Breast epithelium (tissue), 4 donors: ENCODE results near the gene SLC25A45. TPM values are rescaled to one million over a fixed set of nuclear protein-coding genes. Genes with fewer than 3 reads are reported as not detected.

ENCODE experiments used
- DNase-seq, 2 donors: peaks; one replicate each; pipeline ENCODE4 v3.0.0-alpha.2; 2019; ENCODE audit warnings: low spot score in 2 of 2
- H3K27ac ChIP-seq, 2 donors: fragments of 200-600 bp; sonication (generic) in 1 of 2; one replicate each; pipeline ENCODE4 v1.5.1; 2016 to 2019; ENCODE audit warnings: mild to moderate bottlenecking in 1 of 2
- H3K27me3 ChIP-seq, 2 donors: fragments of 200-600 bp; sonication (generic) in 1 of 2; one replicate each; pipeline versions ENCODE4 v1.5.1 to v1.6.0; 2017 to 2019; ENCODE audit warnings: control low read depth in 1 of 2, mild to moderate bottlenecking in 1 of 2
- H3K36me3 ChIP-seq: fragments of 200-600 bp; one replicate; pipeline ENCODE4 v1.5.1; 2019
- H3K4me1 ChIP-seq, 2 donors: fragments of 200-600 bp; sonication (generic); one replicate each; pipeline ENCODE4 v1.5.1; 2016 to 2019; ENCODE audit warnings: control low read depth in 1 of 2
- H3K4me3 ChIP-seq, 3 donors: fragments of 200-600 bp; sonication (generic); 1 replicate in 2 of 3; 2 replicates in 1 of 3; pipeline ENCODE4 v1.5.1; 2016 to 2019; ENCODE audit warnings: mild to moderate bottlenecking in 3 of 3, moderate library complexity in 2 of 3
- H3K9me3 ChIP-seq, 2 donors: fragments of 200-600 bp; sonication (generic) in 1 of 2; one replicate each; pipeline ENCODE4 v1.5.1; 2016 to 2019; ENCODE audit warnings: control low read depth in 1 of 2
- POLR2A ChIP-seq: fragments of 450-650 bp; IDR thresholded peaks from one replicate; pipeline ENCODE4 v1.6.1; 2016; ENCODE audit warnings: antibody characterized with exemption, mild to moderate bottlenecking, moderate library complexity
- POLR2AphosphoS5 ChIP-seq, 3 donors: sonication (generic); formaldehyde crosslinking; IDR thresholded peaks; one replicate each; pipeline ENCODE4 v1.6.1; 2017; ENCODE audit warnings: antibody characterized with exemption in 3 of 3
- intact Hi-C: fragments of 100-400 bp; cut with DNase I; formaldehyde crosslinking; loops from one replicate; pipeline ENCODE4 v1.15.1; 2023; ENCODE audit warnings: low total_unique reads
- total RNA-seq, 3 donors: library from RNA; depleted of rRNA; stranded (reverse); fragments of >200 nt; gene quantifications; one replicate each; pipeline ENCODE4 v1.1.0, GENCODE V29; 2016
- TF ChIP-seq, protein P1 (sequence below), 3 donors: fragments of 450-650 bp; IDR thresholded peaks; one replicate each; pipeline ENCODE4 v1.5.1; 2016 to 2017; ENCODE audit warnings: antibody characterized with exemption in 3 of 3, mild to moderate bottlenecking in 3 of 3, moderate library complexity in 3 of 3

SLC25A45 gene
- total RNA-seq, 3 donors from 2014 or later, result 5.4 to 9.1 (median 6.6) TPM

DNA sequence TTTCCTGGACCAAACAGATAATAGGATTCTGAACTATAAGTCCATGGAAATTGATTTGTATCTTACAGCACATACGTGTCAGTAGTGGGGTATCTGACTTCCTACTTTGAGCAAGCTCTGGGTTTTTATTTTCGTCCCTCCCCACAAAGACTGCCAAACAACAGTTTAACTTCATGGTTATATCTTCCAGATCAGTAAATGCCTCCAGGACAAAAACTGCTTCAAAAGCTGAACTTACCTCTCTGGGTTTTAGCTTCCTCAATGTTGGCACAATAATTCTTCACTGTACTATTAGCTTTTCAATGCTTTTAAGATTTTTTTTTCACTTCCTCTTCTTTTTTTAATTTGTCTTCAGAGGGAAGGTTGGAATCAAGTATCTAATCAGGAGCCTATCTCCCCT, 53.0 kb downstream of the SLC25A45 start:
- Histone ChIP-seq H3K36me3 (no peaks in the 10 kb centered on the region), H3K4me1 (peaks cover 0 to 2% of the 10 kb centered on the region in 2 donors), H3K4me3 (peak overlapping the region in 2 of 3 donors; percentile 17 to 30), H3K27ac (peak overlapping the region; percentile 58 to 63), H3K9me3 (no peaks in the 10 kb centered on the region), H3K27me3 (no peaks in the 10 kb centered on the region)
- no peak for DNase-seq
- TF ChIP-seq, protein P1, sequence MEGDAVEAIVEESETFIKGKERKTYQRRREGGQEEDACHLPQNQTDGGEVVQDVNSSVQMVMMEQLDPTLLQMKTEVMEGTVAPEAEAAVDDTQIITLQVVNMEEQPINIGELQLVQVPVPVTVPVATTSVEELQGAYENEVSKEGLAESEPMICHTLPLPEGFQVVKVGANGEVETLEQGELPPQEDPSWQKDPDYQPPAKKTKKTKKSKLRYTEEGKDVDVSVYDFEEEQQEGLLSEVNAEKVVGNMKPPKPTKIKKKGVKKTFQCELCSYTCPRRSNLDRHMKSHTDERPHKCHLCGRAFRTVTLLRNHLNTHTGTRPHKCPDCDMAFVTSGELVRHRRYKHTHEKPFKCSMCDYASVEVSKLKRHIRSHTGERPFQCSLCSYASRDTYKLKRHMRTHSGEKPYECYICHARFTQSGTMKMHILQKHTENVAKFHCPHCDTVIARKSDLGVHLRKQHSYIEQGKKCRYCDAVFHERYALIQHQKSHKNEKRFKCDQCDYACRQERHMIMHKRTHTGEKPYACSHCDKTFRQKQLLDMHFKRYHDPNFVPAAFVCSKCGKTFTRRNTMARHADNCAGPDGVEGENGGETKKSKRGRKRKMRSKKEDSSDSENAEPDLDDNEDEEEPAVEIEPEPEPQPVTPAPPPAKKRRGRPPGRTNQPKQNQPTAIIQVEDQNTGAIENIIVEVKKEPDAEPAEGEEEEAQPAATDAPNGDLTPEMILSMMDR (IDR thresholded peaks at IDR 0.05), result no peak
- TF ChIP-seq POLR2A, result no peak
- TF ChIP-seq POLR2AphosphoS5 (IDR thresholded peaks at IDR 0.05), result no peak
- intact Hi-C loops, result no loop called here

DNA sequence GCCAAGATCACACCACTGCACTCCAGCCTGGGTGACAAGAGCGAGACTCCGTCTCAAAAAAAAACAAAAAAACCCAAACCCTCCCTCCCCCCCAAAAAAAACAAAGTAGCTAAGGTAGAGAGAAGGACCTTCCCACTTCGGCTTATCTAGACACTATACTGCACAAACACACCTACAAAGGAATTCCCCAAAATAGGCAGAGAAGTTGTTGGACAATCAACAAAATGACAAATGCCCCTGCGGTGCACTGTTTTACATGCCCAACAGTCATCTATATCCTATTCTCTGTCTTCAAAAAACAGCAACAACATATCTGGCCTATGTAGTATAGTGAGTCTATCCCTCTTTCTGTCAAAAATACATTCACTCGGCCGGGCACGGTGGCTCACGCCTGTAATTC, 55.4 kb downstream of the SLC25A45 start:
- H3K4me3 ChIP-seq, result no peak overlapping the region
- no peaks in the 10 kb centered on the region for H3K9me3 ChIP-seq
- H3K27me3 ChIP-seq, result no peaks in the 10 kb centered on the region
- intact Hi-C loops, result no loop called here
- no peaks in the 10 kb centered on the region for H3K4me1 ChIP-seq
- no peaks in the 10 kb centered on the region for H3K36me3 ChIP-seq
- no peak overlapping the region for H3K27ac ChIP-seq
- DNase-seq, result no peak
- TF ChIP-seq, protein P1 (IDR thresholded peaks at IDR 0.05), result no peak
- TF ChIP-seq POLR2A (no peak), POLR2AphosphoS5 (IDR thresholded peaks at IDR 0.05) (no peak)

DNA sequence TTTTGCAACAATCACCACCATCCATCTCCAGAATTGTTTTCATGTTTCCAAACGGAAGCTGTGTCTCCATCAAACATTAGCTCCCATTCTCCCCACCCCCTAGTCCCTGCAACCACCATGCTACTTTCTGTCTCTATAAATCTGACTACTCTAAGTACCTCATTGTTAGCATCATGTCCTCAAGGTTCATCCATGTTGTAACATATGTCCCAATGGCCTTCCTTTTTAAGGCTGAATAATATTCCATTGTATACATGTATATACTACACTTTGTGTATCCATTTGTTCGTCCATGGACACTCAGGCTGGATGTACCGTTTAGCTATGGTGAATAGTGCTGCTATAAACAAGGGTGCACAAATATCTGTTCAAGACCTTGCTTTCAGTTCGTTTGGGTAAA, 57.0 kb downstream of the SLC25A45 start:
- no peak overlapping the region for H3K4me3 ChIP-seq
- no peak for TF ChIP-seq POLR2AphosphoS5 (IDR thresholded peaks at IDR 0.05)
- TF ChIP-seq, protein P1 (IDR thresholded peaks at IDR 0.05), result no peak
- TF ChIP-seq POLR2A, result no peak
- no peaks in the 10 kb centered on the region for H3K36me3 ChIP-seq
- H3K4me1 ChIP-seq, result no peaks in the 10 kb centered on the region
- H3K27ac ChIP-seq, result no peak overlapping the region
- intact Hi-C loops, result no loop called here
- DNase-seq, result no peak
- H3K27me3 ChIP-seq, result no peaks in the 10 kb centered on the region
- no peaks in the 10 kb centered on the region for H3K9me3 ChIP-seq

Other genes with a start within 250 kb of the SLC25A45 start
- gene SYVN1, start 248.1 kb downstream of the SLC25A45 start, total RNA-seq, result 10 to 100 TPM; 25.8 to 31.7 (median 27.2) TPM
- not detected for gene SPDYC, start 212.4 kb downstream of the SLC25A45 start, total RNA-seq
- 100 to 1,000 TPM; 112 to 167 (median 140) TPM for gene CAPN1, start 200.7 kb downstream of the SLC25A45 start, total RNA-seq
- gene POLA2, start 120.7 kb downstream of the SLC25A45 start, total RNA-seq, result 10 to 100 TPM in 2 of 3 donors, 1 to 10 TPM in 1; 6.4 to 17.9 (median 13.8) TPM
- 10 to 100 TPM; 11.3 to 20.8 (median 13.4) TPM for gene CDC42EP2, start 67.8 kb downstream of the SLC25A45 start, total RNA-seq
- 10 to 100 TPM; 30.7 to 44.8 (median 39.7) TPM for gene DPF2, start 48.8 kb downstream of the SLC25A45 start, total RNA-seq
- 1 to 10 TPM in 1 of 3 donors, under 1 TPM in 1, not detected in 1; 0.29 to 1.3 TPM for gene TIGD3, start 27.9 kb downstream of the SLC25A45 start, total RNA-seq
- gene FRMD8, start 4.0 kb upstream of the SLC25A45 start, total RNA-seq, result 10 to 100 TPM; 22.9 to 57.0 (median 49.0) TPM
- gene NEAT1, start 40.2 kb upstream of the SLC25A45 start, total RNA-seq, result 100 to 1,000 TPM; 323 to 391 (median 351) TPM
- gene MALAT1, start 116.4 kb upstream of the SLC25A45 start, total RNA-seq, result over 10,000 TPM; 14,217 to 22,312 (median 18,959) TPM
- gene SCYL1, start 142.4 kb upstream of the SLC25A45 start, total RNA-seq, result 10 to 100 TPM; 74.1 to 83.4 (median 83.2) TPM
- 10 to 100 TPM; 63.0 to 98.9 (median 95.7) TPM for gene LTBP3, start 175.7 kb upstream of the SLC25A45 start, total RNA-seq
- gene ZNRD2, start 187.8 kb upstream of the SLC25A45 start, total RNA-seq, result 10 to 100 TPM; 48.9 to 60.0 (median 59.4) TPM
- gene FAM89B, start 189.9 kb upstream of the SLC25A45 start, total RNA-seq, result 10 to 100 TPM; 37.4 to 51.4 (median 40.8) TPM
- 10 to 100 TPM; 28.0 to 68.8 (median 33.4) TPM for gene EHBP1L1, start 193.4 kb upstream of the SLC25A45 start, total RNA-seq
- gene KCNK7, start 213.2 kb upstream of the SLC25A45 start, total RNA-seq, result 1 to 10 TPM in 1 of 3 donors, under 1 TPM in 2; 0.33 to 2.2 (median 0.80) TPM
- 10 to 100 TPM; 30.4 to 39.0 (median 36.7) TPM for gene MAP3K11, start 231.6 kb upstream of the SLC25A45 start, total RNA-seq
- 10 to 100 TPM; 13.4 to 21.0 (median 20.1) TPM for gene PCNX3, start 233.1 kb upstream of the SLC25A45 start, total RNA-seq